CD4-positive, alpha-beta T cell treated with Interleukin-15 for 4 hours (primary cell): ENCODE results near the gene ATP6V1B1.

Experiments
- DNase-seq: peaks from one replicate; pipeline ENCODE4 v3.0.0-alpha.2; 2020; ENCODE audit warnings: low spot score

The ATP6V1B1 gene

GRCh38 chr2:70935468-70936164 lies at the start of gene ATP6V1B1:
Gene ATP6V1B1 (plus strand): TSS chr2:70935900. CDS start chr2:70935955, 55 bp downstream.
- DNase-seq: no peak

GRCh38 chr2:70886541-70886987 lies 49.1 kb upstream of the ATP6V1B1 start:
- no peak for DNase-seq

- DNase-seq: no peak
Observed at GRCh38 chr2:70887208-70887549, 48.5 kb upstream of the ATP6V1B1 start.

GRCh38 chr2:70887550-70888246 lies 48.0 kb upstream of the ATP6V1B1 start:
- DNase-seq: no peak

GRCh38 chr2:70888366-70888922 lies 47.3 kb upstream of the ATP6V1B1 start:
- no peak for DNase-seq

- DNase-seq: no peak
Observed at GRCh38 chr2:70888923-70889715, 46.6 kb upstream of the ATP6V1B1 start.

- no peak for DNase-seq
Observed at GRCh38 chr2:70889716-70890037, 46.0 kb upstream of the ATP6V1B1 start.

GRCh38 chr2:70890469-70891065 lies 45.1 kb upstream of the ATP6V1B1 start:
- no peak for DNase-seq

- DNase-seq: no peak
Observed at GRCh38 chr2:70891572-70892357, 43.9 kb upstream of the ATP6V1B1 start.

- DNase-seq: no peak
Observed at GRCh38 chr2:70892750-70893149, 43.0 kb upstream of the ATP6V1B1 start.

- no peak for DNase-seq
Observed at GRCh38 chr2:70893186-70893585, 42.5 kb upstream of the ATP6V1B1 start.

GRCh38 chr2:70894765-70895164 lies 40.9 kb upstream of the ATP6V1B1 start:
- DNase-seq: no peak

GRCh38 chr2:70895249-70895648 lies 40.5 kb upstream of the ATP6V1B1 start:
- no peak for DNase-seq

GRCh38 chr2:70895998-70896764 lies 39.5 kb upstream of the ATP6V1B1 start:
- no peak for DNase-seq

GRCh38 chr2:70896765-70897202 lies 38.9 kb upstream of the ATP6V1B1 start:
- DNase-seq: no peak

GRCh38 chr2:70897203-70897976 lies 38.3 kb upstream of the ATP6V1B1 start:
- no peak for DNase-seq

- DNase-seq: no peak
Observed at GRCh38 chr2:70897977-70898226, 37.8 kb upstream of the ATP6V1B1 start.

- DNase-seq: no peak
Observed at GRCh38 chr2:70898363-70899240, 37.1 kb upstream of the ATP6V1B1 start.
